K562 (cell line): Measurements from ENCODE around the gene PGAM2. TPM values are rescaled to one million over a fixed set of nuclear protein-coding genes. Genes with fewer than 3 reads are reported as not detected.

ENCODE experiments used
- CXXC5 ChIP-seq: fragments of 250-450 bp; sonication (Bioruptor Pico); IDR thresholded peaks from 2 replicates; pipeline ENCODE4 v1.8.0; 2022; ENCODE audit warnings: inconsistent platforms, mild to moderate bottlenecking, moderate library complexity
- E2F8 ChIP-seq: fragments of 450-650 bp; IDR thresholded peaks from 2 replicates; pipeline ENCODE4 v1.7.1; 2018; ENCODE audit warnings: mild to moderate bottlenecking, low read depth; ENCODE audit not compliant: partially characterized antibody
- EP400 ChIP-seq: fragments of 450-650 bp; IDR thresholded peaks from 2 replicates; pipeline ENCODE4 v1.6.1; 2017; ENCODE audit warnings: antibody characterized with exemption, mild to moderate bottlenecking, moderate library complexity
- HBP1 ChIP-seq: fragments of 450-650 bp; formaldehyde crosslinking; IDR thresholded peaks from 2 replicates; pipeline ENCODE4 v1.4.0; 2022; ENCODE audit warnings: missing genetic modification characterization
- HMGN3 ChIP-seq: IDR thresholded peaks from 2 replicates; pipeline ENCODE4 v1.6.1; 2011; ENCODE audit warnings: borderline replicate concordance, low read depth, mild to moderate bottlenecking, mixed read lengths, low read length; ENCODE audit not compliant: insufficient read length; ENCODE audit errors: extremely low read depth
- ID3 ChIP-seq, 2 experiments: fragments of 250-450 bp in 1 of 2; fragments of 450-650 bp in 1 of 2; sonication (Bioruptor Pico) in 1 of 2; IDR thresholded peaks; 2 replicates each; pipeline versions ENCODE4 v1.6.1 to v1.8.0; 2016 to 2021; ENCODE audit warnings: mild to moderate bottlenecking in 2 of 2, moderate library complexity in 2 of 2, missing compliant biosample characterization in 1 of 2, missing genetic modification characterization in 1 of 2
- POLR2A ChIP-seq: fragments of 450-650 bp; conservative IDR thresholded peaks from 2 replicates; pipeline ENCODE4 v1.6.1; 2016
- SAFB ChIP-seq: fragments of 200-400 bp; formaldehyde crosslinking; IDR thresholded peaks from 2 replicates; pipeline ENCODE4 v1.6.1; 2017; ENCODE audit warnings: low read depth, low read length, borderline replicate concordance
- SMAD4 ChIP-seq: fragments of 250-450 bp; sonication (Bioruptor Pico); conservative IDR thresholded peaks from 2 replicates; pipeline ENCODE4 v1.8.0; 2021; ENCODE audit warnings: inconsistent platforms, mild to moderate bottlenecking, moderate library complexity
- SMARCA4 ChIP-seq: fragments of 450-650 bp; IDR thresholded peaks from 2 replicates; pipeline ENCODE4 v1.6.1; 2016
- ZBTB40 ChIP-seq, 2 experiments: fragments of 450-650 bp in 1 of 2; sonication (generic) in 1 of 2; formaldehyde crosslinking in 1 of 2; IDR thresholded peaks; 2 replicates each; pipeline versions ENCODE4 v1.7.1 to v1.9.0; 2016 to 2022; ENCODE audit warnings: inconsistent platforms in 1 of 2, mild to moderate bottlenecking in 1 of 2, missing genetic modification reagents in 1 of 2
- ZBTB7A ChIP-seq: IDR thresholded peaks from 2 replicates; pipeline ENCODE4 v1.6.1; 2011; ENCODE audit warnings: low read depth, mild to moderate bottlenecking, low read length, moderate library complexity, borderline replicate concordance; ENCODE audit not compliant: control insufficient read depth
- polyA plus RNA-seq, 8 experiments: library from polyadenylated mRNA; depleted of rRNA in 4 of 8; stranded (reverse) in 5 of 8; unstranded in 3 of 8; fragments of >200 nt; fragmentation: Nextera tagmentation in 2 of 8; fragmentation: Illumina TruSeq in 1 of 8; extraction: Ambion mirVana in 2 of 8; extraction: Trizol in 1 of 8; gene quantifications; 2 replicates each; pipeline versions ENCODE4 v1.2.1 to v1.2.3, GENCODE V29; 2011 to 2014; ENCODE audit warnings: inconsistent platforms in 1 of 8, missing spikeins in 1 of 8
- total RNA-seq, 7 experiments: library from RNA; depleted of rRNA in 6 of 7; stranded (reverse); fragments of >200 nt in 6 of 7; fragmentation: Illumina TruSeq in 2 of 7; extraction: Trizol in 2 of 7; gene quantifications; 2 replicates each; pipeline versions ENCODE4 v1.2.1 to v1.2.3, GENCODE V29; 2011 to 2021; ENCODE audit warnings: low replicate concordance in 1 of 7

PGAM2 gene
- total and polyA plus RNA-seq, 9 of the 15 experiments (the other 6 are each of a cell fraction or from before 2014, with no cell fraction given) = not detected

GRCh38 chr7:44082541-44083207, 17.3 kb upstream of the PGAM2 start (continued):
- no peak for TF ChIP-seq SMARCA4
- TF ChIP-seq ID3 (CRISPR knock-in tag; IDR thresholded peaks at IDR 0.05) = no peak
- TF ChIP-seq ID3 (tag; IDR thresholded peaks at IDR 0.05) = peak; percentile 31; the same call in 1 of the 2 replicates
- TF ChIP-seq CXXC5 = peak; percentile 20
- TF ChIP-seq EP400 = 0 out of 2 replicates have a peak, but pooled peaks have one; percentile 38
- TF ChIP-seq HBP1 (CRISPR knock-in tag) = no peak
- 0 out of 2 replicates have a peak, but pooled peaks have one; percentile 32 for TF ChIP-seq ZBTB40 (IDR thresholded peaks at IDR 0.05)
- no peak for TF ChIP-seq ZBTB40 (CRISPR knock-in tag; IDR thresholded peaks at IDR 0.05)
- peak; percentile 47 for TF ChIP-seq E2F8
- TF ChIP-seq POLR2A = peak; percentile 71
- peak; percentile 71; the same call in 1 of the 2 replicates for TF ChIP-seq ZBTB7A
- no peak; the same call in 1 of the 2 replicates for TF ChIP-seq SMAD4 (CRISPR knock-in tag)
- peak; percentile 90 for TF ChIP-seq SAFB
- peak; percentile 29 for TF ChIP-seq HMGN3
